Neural progenitor cell (in vitro differentiated cells): Measurements from ENCODE around the gene ZCCHC10. TPM values are rescaled to one million over a fixed set of nuclear protein-coding genes. Genes with fewer than 3 reads are reported as not detected.

Experiments
- DNase-seq: peaks from one replicate; pipeline ENCODE4 v3.0.0-alpha.2; 2016; ENCODE audit warnings: low spot score
- H2AFZ ChIP-seq: fragments of 200-600 bp; sonication (generic); replicated peaks from 2 replicates; pipeline ENCODE4 v1.6.1; 2016; ENCODE audit warnings: antibody characterized with exemption
- H3F3A ChIP-seq: fragments of 200-600 bp; sonication (generic); 2 replicates; pipeline ENCODE4 v1.6.1; 2016; ENCODE audit warnings: antibody characterized with exemption, low read depth
- H3K27ac ChIP-seq: fragments of 200-600 bp; sonication (generic); 2 replicates; pipeline ENCODE4 v1.5.1; 2016; ENCODE audit warnings: mild to moderate bottlenecking
- H3K27me3 ChIP-seq: fragments of 200-600 bp; sonication (generic); 2 replicates; pipeline ENCODE4 v1.6.1; 2016; ENCODE audit warnings: mild to moderate bottlenecking, moderate library complexity
- H3K36me3 ChIP-seq: fragments of 200-600 bp; sonication (generic); 2 replicates; pipeline ENCODE4 v1.5.1; 2016
- H3K4me1 ChIP-seq: fragments of 200-600 bp; sonication (generic); 2 replicates; pipeline ENCODE4 v1.6.1; 2016; ENCODE audit warnings: mixed run types
- H3K4me2 ChIP-seq: fragments of 200-600 bp; sonication (generic); 2 replicates; pipeline ENCODE4 v1.6.1; 2016
- H3K4me3 ChIP-seq: fragments of 200-600 bp; sonication (generic); 2 replicates; pipeline ENCODE4 v1.5.1; 2016
- H3K79me2 ChIP-seq: fragments of 200-600 bp; sonication (generic); 2 replicates; pipeline ENCODE4 v1.6.1; 2016; ENCODE audit warnings: low read depth
- H3K9ac ChIP-seq: fragments of 200-600 bp; sonication (generic); 2 replicates; pipeline ENCODE4 v1.6.1; 2016
- H3K9me3 ChIP-seq: fragments of 200-600 bp; sonication (generic); 2 replicates; pipeline ENCODE4 v1.5.1; 2016; ENCODE audit warnings: low read depth
- H4K20me1 ChIP-seq: fragments of 200-600 bp; sonication (generic); 2 replicates; pipeline ENCODE4 v1.6.1; 2016; ENCODE audit warnings: low read depth
- H3K27ac Mint-ChIP-seq: 3 replicates; pipeline ENCODE4 v1.8.0; 2021; ENCODE audit warnings: mixed read lengths
- H3K27me3 Mint-ChIP-seq: 2 replicates; pipeline ENCODE4 v1.8.0; 2022; ENCODE audit warnings: low read depth, mild to moderate bottlenecking, inconsistent platforms, moderate library complexity, mixed read lengths; ENCODE audit not compliant: insufficient read depth
- H3K36me3 Mint-ChIP-seq: 3 replicates; pipeline ENCODE4 v1.8.0; 2021; ENCODE audit warnings: mixed read lengths
- H3K4me1 Mint-ChIP-seq: 3 replicates; pipeline ENCODE4 v1.8.0; 2021; ENCODE audit warnings: mixed read lengths
- H3K4me3 Mint-ChIP-seq: 3 replicates; pipeline ENCODE4 v1.8.0; 2021; ENCODE audit warnings: mild to moderate bottlenecking, moderate library complexity, mixed read lengths
- H3K9me3 Mint-ChIP-seq: 3 replicates; pipeline ENCODE4 v1.8.0; 2020; ENCODE audit warnings: mixed read lengths
- EZH2 ChIP-seq: fragments of 200-600 bp; sonication (generic); IDR thresholded peaks from 2 replicates; pipeline ENCODE4 v1.6.1; 2017; ENCODE audit warnings: antibody characterized with exemption, mild to moderate bottlenecking, moderate library complexity
- EZH2phosphoT487 ChIP-seq: fragments of 200-600 bp; sonication (generic); IDR thresholded peaks from 2 replicates; pipeline ENCODE4 v1.6.1; 2017; ENCODE audit warnings: antibody characterized with exemption
- total RNA-seq: library from RNA; depleted of rRNA; stranded (reverse); fragments of >200 nt; gene quantifications from 2 replicates; pipeline ENCODE4 v1.2.3, GENCODE V29; 2015; ENCODE audit warnings: low replicate concordance
- TF ChIP-seq, protein P1 (sequence below): fragments of 200-600 bp; sonication (generic); IDR thresholded peaks from 2 replicates; pipeline ENCODE4 v1.5.1; 2017; ENCODE audit warnings: antibody characterized with exemption, mild to moderate bottlenecking

ZCCHC10 gene
- total RNA-seq, 1 donor from 2014 or later: 37.0 TPM

DNA sequence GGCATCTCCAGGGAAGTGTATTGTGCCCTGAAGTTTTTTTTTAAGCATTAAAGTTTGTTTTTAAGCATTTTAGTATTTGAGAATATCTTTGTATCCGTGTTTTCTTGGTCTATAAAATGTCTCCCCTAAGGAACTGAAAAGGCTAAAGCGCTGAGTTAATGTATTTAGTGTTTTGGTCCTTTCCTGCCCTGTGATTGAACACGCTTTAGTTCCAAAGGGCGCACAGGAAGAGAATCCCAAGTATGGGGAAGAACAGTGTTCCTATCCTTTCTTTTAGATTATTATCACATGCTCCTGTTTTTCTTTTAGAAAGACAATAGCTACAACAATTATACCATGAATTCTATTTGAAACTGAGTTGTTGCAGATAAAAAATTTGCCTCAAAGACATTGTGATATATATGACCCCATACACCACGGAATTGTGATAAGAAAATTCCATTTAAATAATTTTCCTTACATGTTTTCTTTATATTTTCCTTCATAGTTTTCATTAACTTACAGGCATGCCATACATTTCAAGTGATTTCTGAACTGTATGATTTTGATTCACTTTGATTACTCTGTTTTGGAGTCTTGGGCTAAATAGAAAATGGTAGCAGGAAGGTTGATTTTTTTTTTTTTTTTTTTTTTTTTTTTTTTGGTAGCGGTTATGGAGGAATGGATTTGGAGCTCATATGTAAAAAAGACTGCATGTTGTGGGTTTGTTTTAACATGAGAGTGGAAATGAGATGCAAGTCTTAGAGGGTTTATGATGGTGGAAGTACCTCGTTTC lies 28.5 kb upstream of the ZCCHC10 start:
- no peak overlapping the region for H3K9ac ChIP-seq
- peaks cover 6% of the 10 kb centered on the region for H3K36me3 ChIP-seq
- no peak overlapping the region for H3K4me3 ChIP-seq
- Mint-ChIP-seq H3K4me3 (peak overlapping the region; percentile 62), H3K27me3 (peaks cover 2% of the 10 kb centered on the region), H3K36me3 (peaks cover 16% of the 10 kb centered on the region), H3K4me1 (peaks cover 14% of the 10 kb centered on the region), H3K27ac (no peak overlapping the region), H3K9me3 (peaks cover 2% of the 10 kb centered on the region)
- H3K9me3 ChIP-seq: no peaks in the 10 kb centered on the region
- DNase-seq: no peak
- TF ChIP-seq, protein P1, sequence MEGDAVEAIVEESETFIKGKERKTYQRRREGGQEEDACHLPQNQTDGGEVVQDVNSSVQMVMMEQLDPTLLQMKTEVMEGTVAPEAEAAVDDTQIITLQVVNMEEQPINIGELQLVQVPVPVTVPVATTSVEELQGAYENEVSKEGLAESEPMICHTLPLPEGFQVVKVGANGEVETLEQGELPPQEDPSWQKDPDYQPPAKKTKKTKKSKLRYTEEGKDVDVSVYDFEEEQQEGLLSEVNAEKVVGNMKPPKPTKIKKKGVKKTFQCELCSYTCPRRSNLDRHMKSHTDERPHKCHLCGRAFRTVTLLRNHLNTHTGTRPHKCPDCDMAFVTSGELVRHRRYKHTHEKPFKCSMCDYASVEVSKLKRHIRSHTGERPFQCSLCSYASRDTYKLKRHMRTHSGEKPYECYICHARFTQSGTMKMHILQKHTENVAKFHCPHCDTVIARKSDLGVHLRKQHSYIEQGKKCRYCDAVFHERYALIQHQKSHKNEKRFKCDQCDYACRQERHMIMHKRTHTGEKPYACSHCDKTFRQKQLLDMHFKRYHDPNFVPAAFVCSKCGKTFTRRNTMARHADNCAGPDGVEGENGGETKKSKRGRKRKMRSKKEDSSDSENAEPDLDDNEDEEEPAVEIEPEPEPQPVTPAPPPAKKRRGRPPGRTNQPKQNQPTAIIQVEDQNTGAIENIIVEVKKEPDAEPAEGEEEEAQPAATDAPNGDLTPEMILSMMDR: no peak
- TF ChIP-seq EZH2 (no peak), EZH2phosphoT487 (no peak)
- H2AFZ ChIP-seq: no peak overlapping the region
- no peaks in the 10 kb centered on the region for H3K27me3 ChIP-seq
- H3K79me2 ChIP-seq: peaks cover 91% of the 10 kb centered on the region
- H3K4me1 ChIP-seq: peaks cover 16% of the 10 kb centered on the region
- peaks cover 25% of the 10 kb centered on the region for H3F3A ChIP-seq
- H3K27ac ChIP-seq: no peak overlapping the region
- H4K20me1 ChIP-seq: peaks cover 77% of the 10 kb centered on the region
- no peak overlapping the region for H3K4me2 ChIP-seq

DNA sequence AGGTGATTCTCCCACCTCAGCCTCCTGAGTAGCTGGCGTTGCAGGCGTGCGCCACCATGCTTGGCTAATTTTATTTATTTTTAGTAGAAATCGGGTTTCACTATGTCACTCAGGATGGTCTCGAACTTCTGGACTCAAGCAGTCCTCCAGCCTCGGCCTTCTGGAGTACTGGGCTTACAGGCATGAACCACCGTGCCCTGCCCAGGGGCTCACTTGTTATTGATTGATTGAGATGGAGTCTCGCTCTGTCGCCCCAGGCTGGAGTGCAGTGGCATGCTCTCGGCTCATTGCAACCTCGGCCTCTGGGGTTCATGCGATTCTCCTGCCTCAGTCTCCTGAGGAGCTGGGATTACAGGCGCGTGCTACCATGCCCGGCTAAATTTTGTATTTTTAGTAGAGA lies 27.1 kb upstream of the ZCCHC10 start:
- Histone ChIP-seq H3K27ac (no peak overlapping the region), H3K79me2 (peaks cover 78% of the 10 kb centered on the region), H3K27me3 (no peaks in the 10 kb centered on the region), H2AFZ (no peak overlapping the region), H3K9me3 (no peaks in the 10 kb centered on the region), H3K4me2 (peak overlapping the region; percentile 90), H3K9ac (peak overlapping the region; percentile 98), H4K20me1 (peaks cover 63% of the 10 kb centered on the region), H3K4me1 (peaks cover 17% of the 10 kb centered on the region), H3K4me3 (peak overlapping the region; percentile 80), H3F3A (peaks cover 26% of the 10 kb centered on the region), H3K36me3 (peaks cover 6% of the 10 kb centered on the region)
- Mint-ChIP-seq H3K27ac (no peak overlapping the region), H3K9me3 (peaks cover 2% of the 10 kb centered on the region), H3K4me3 (peak overlapping the region; percentile 91), H3K27me3 (peaks cover 2% of the 10 kb centered on the region), H3K4me1 (peaks cover 20% of the 10 kb centered on the region), H3K36me3 (peaks cover 13% of the 10 kb centered on the region)
- no peak for DNase-seq
- TF ChIP-seq, protein P1: no peak
- TF ChIP-seq EZH2: no peak
- TF ChIP-seq EZH2phosphoT487: no peak

DNA sequence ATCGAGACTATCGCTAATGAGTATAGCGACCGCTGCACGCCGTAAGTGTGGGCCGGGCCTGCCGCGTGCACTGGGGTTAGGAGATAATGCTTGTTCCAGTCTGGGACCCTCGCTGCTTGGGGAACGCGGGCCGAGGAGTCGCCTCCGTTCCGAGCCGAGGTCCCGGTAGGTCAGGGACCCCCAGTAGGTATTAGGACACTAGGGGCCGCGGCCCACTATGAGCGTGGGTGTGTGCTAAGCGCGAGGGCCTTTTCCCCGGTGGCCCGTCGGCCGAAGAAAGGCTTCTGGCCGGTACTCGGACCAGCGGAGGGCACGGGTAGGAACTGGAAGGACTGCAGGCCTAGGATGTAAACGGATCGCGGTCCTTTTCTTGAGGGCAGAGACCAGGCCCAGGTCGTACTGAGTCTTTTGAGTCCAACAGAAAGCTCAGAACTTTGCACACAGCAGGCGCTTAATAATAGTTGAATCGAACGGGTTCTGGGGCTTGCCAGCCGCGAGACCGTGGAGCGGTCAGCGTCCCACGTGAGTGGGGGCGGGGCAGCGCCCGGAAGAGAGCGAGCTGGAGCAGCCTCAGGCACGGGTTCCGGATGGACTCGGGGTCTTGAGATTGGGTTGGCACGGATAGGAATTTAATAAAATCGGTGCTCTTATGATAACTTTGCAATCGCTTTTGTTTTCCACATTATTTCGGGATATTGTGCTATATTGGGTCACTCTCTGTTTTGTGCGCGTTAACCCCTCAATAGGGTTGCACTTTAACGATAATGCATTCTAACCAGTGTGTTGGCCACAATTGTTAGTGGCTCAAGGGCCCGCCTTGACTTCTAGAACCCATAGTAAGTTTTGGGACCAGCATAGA lies 26.2 kb upstream of the ZCCHC10 start:
- Histone ChIP-seq H3K9me3 (no peaks in the 10 kb centered on the region), H3K4me3 (peak overlapping the region; percentile 80), H3K27ac (peak overlapping the region; percentile 100), H3K79me2 (peaks cover 69% of the 10 kb centered on the region), H3K4me2 (peak overlapping the region; percentile 90), H3K4me1 (peaks cover 17% of the 10 kb centered on the region), H4K20me1 (peaks cover 54% of the 10 kb centered on the region), H3K9ac (peak overlapping the region; percentile 98), H2AFZ (peak overlapping the region; percentile 54), H3K27me3 (no peaks in the 10 kb centered on the region), H3F3A (peaks cover 26% of the 10 kb centered on the region), H3K36me3 (peaks cover 6% of the 10 kb centered on the region)
- peak; percentile 66 for DNase-seq
- peaks cover 20% of the 10 kb centered on the region for H3K4me1 Mint-ChIP-seq
- H3K27ac Mint-ChIP-seq: peak overlapping the region; percentile 79
- peak overlapping the region; percentile 91 for H3K4me3 Mint-ChIP-seq
- H3K27me3 Mint-ChIP-seq: peaks cover 2% of the 10 kb centered on the region
- H3K9me3 Mint-ChIP-seq: peaks cover 2% of the 10 kb centered on the region
- TF ChIP-seq, protein P1: no peak
- no peak for TF ChIP-seq EZH2
- peaks cover 10% of the 10 kb centered on the region for H3K36me3 Mint-ChIP-seq
